ENCODE measurements around the gene CNTN2. TPM values are rescaled to one million over a fixed set of nuclear protein-coding genes. Genes with fewer than 3 reads are reported as not detected.

CNTN2 gene
- total and polyA plus RNA-seq, 8 donors, result 0.12 to 2.2 (median 0.58) TPM; not detected in 3

- Histone ChIP-seq H3K27me3 (no peaks in the 10 kb centered on the region), H3K9me3 (no peaks in the 10 kb centered on the region), H3K4me1 (peaks cover 0 to 15% (median 11%) of the 10 kb centered on the region in 4 donors), H3K4me3 (no peak overlapping the region), H3K27ac (no peak overlapping the region), H3K36me3 (peaks cover 0 to 12% (median 2%) of the 10 kb centered on the region in 4 donors)
- no peak for TF ChIP-seq CTCF (IDR thresholded peaks at IDR 0.05)
- no peak for TF ChIP-seq POLR2AphosphoS5 (IDR thresholded peaks at IDR 0.05)
- TF ChIP-seq EP300 (IDR thresholded peaks at IDR 0.05), result no peak
- DNase-seq, result no peak
- intact Hi-C loops (cut with DNase I; ENCODE audit: low total_unique reads), result no loop called here
- 90 to 94% (median 92%) methylated on average over 13 of the region's 13 CpGs for WGBS, 5 donors
Observed at GRCh38 chr1:205016584-205016983, 26.4 kb upstream of the CNTN2 start.

DNA sequence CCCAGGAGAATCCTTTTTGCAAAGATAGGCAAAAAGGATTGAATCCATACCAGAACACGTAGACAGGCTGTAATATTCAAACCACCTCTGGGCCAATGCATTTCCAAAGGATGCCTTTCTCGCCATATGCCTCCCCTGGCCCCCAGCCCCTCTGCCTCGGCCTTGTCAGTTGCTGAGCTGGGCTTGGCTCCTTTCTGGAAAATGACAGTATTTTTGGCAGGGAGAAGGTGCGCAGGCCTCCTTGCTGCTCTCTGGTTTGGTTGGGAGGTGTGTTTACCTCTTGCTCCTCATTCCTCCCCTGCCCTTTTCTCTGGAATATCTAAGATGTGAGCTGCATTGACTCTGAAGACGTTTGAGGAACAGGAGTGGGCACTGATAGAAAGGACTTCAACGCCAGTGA is 26.0 kb upstream of the CNTN2 start:
- no peak overlapping the region for H3K27ac ChIP-seq
- no peak for DNase-seq
- no peak overlapping the region for H3K4me3 ChIP-seq
- peaks cover 0 to 15% (median 11%) of the 10 kb centered on the region in 4 donors for H3K4me1 ChIP-seq
- no peak for TF ChIP-seq EP300 (IDR thresholded peaks at IDR 0.05)
- no peak for TF ChIP-seq POLR2AphosphoS5 (IDR thresholded peaks at IDR 0.05)
- TF ChIP-seq POLR2A (IDR thresholded peaks at IDR 0.05), result no peak
- no peak for TF ChIP-seq CTCF (IDR thresholded peaks at IDR 0.05)
- no peaks in the 10 kb centered on the region for H3K9me3 ChIP-seq
- intact Hi-C loops (cut with DNase I; ENCODE audit: low total_unique reads), result no loop called here
- WGBS, 5 donors, result 79 to 89% (median 83%) methylated on average over 6 of the region's 6 CpGs
- H3K27me3 ChIP-seq, result no peaks in the 10 kb centered on the region
- peaks cover 0 to 12% (median 2%) of the 10 kb centered on the region in 4 donors for H3K36me3 ChIP-seq

DNA sequence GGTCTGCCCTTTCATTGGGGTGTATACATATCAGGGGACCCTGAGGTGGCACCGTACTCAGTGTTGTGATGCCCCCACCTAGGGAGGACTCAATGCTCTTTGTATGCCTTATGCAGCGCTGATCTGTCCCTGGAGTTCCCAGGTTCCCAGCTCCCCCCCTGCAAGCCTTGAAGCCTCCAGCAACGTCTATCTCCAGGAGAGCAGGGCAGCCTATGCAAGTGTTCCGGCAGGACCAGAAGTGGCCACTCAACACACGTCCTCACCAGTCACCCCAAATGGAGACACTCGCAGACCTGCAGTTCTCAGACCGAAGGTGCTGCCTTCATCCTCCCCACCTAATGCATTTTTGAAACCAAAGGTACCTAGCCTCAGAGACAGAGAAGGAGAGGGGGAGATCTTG is 25.2 kb upstream of the CNTN2 start:
- Histone ChIP-seq H3K9me3 (no peaks in the 10 kb centered on the region), H3K4me1 (peaks cover 0 to 15% (median 11%) of the 10 kb centered on the region in 4 donors), H3K4me3 (no peak overlapping the region), H3K27ac (no peak overlapping the region), H3K27me3 (no peaks in the 10 kb centered on the region), H3K36me3 (peaks cover 0 to 12% (median 2%) of the 10 kb centered on the region in 4 donors)
- intact Hi-C loops (cut with DNase I; ENCODE audit: low total_unique reads), result no loop called here
- TF ChIP-seq EP300 (IDR thresholded peaks at IDR 0.05) (no peak), POLR2AphosphoS5 (IDR thresholded peaks at IDR 0.05) (no peak), CTCF (IDR thresholded peaks at IDR 0.05) (no peak), POLR2A (IDR thresholded peaks at IDR 0.05) (no peak)
- DNase-seq, result no peak
- WGBS, 5 donors, result 78 to 91% (median 85%) methylated on average over 5 to 7 of the region's 7 CpGs

DNA sequence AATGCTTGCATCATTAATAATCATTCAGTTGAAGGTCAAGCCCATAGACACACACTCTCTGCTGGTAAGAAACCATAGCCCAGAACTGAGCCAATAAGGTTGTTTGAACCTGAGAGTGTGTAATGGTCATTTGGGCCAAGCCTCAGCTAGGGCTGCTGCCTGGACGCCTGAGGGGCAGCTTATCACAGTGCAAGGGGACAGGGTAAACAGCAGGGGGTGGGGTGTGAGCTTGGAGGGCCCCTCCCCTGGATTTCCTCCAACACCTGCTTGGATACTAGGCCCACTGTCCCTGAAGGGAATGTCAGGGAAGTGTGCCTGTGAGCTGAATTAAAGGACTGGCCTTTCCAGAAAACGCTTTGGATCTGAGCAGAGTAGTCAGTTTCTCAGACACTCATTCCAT is 24.6 kb upstream of the CNTN2 start:
- no peak for DNase-seq
- H3K9me3 ChIP-seq, result no peaks in the 10 kb centered on the region
- peaks cover 0 to 12% (median 2%) of the 10 kb centered on the region in 4 donors for H3K36me3 ChIP-seq
- WGBS, 5 donors, result 25 to 68% (median 59%) methylated on average over 2 of the region's 2 CpGs
- H3K27me3 ChIP-seq, result no peaks in the 10 kb centered on the region
- H3K27ac ChIP-seq, result no peak overlapping the region
- H3K4me3 ChIP-seq, result no peak overlapping the region
- TF ChIP-seq POLR2AphosphoS5 (IDR thresholded peaks at IDR 0.05) (no peak), POLR2A (IDR thresholded peaks at IDR 0.05) (no peak), CTCF (IDR thresholded peaks at IDR 0.05) (no peak), EP300 (IDR thresholded peaks at IDR 0.05) (no peak)
- intact Hi-C loops (cut with DNase I; ENCODE audit: low total_unique reads), result no loop called here
- peaks cover 0 to 15% (median 11%) of the 10 kb centered on the region in 4 donors for H3K4me1 ChIP-seq
